NCI-H1105 treated with DMSO at 0.1 percent for 48 hours (cell line): Measurements from ENCODE around the gene CEP72.

Experiments used
- DNase-seq: peaks from one replicate; lab custom pipeline; 2025; lab: John Stamatoyannopoulos, UW

The CEP72 gene

GRCh38 chr5:659496-660263 lies 47.5 kb downstream of the CEP72 start:
- no peak for DNase-seq

GRCh38 chr5:660491-661030 lies 48.4 kb downstream of the CEP72 start:
- no peak for DNase-seq

GRCh38 chr5:661891-662750 lies 50.0 kb downstream of the CEP72 start:
- DNase-seq, result no peak

- DNase-seq, result no peak
Observed at GRCh38 chr5:662751-663435, 50.8 kb downstream of the CEP72 start.

GRCh38 chr5:663436-664342 lies 51.5 kb downstream of the CEP72 start:
- no peak for DNase-seq

GRCh38 chr5:664343-664993 lies 52.3 kb downstream of the CEP72 start:
- DNase-seq, result no peak

GRCh38 chr5:664994-665360 lies 52.8 kb downstream of the CEP72 start:
- no peak for DNase-seq

GRCh38 chr5:665541-665955 lies 53.4 kb downstream of the CEP72 start:
- no peak for DNase-seq

GRCh38 chr5:665956-666711 lies 54.0 kb downstream of the CEP72 start:
- DNase-seq, result no peak

GRCh38 chr5:666816-667498 lies 54.8 kb downstream of the CEP72 start:
- DNase-seq, result no peak

GRCh38 chr5:668283-668995 lies 56.3 kb downstream of the CEP72 start:
- no peak for DNase-seq

- no peak for DNase-seq
Observed at GRCh38 chr5:669111-669841, 57.1 kb downstream of the CEP72 start.

- DNase-seq, result no peak
Observed at GRCh38 chr5:669842-670395, 57.8 kb downstream of the CEP72 start.

- no peak for DNase-seq
Observed at GRCh38 chr5:670396-671270, 58.5 kb downstream of the CEP72 start.

- DNase-seq, result peak; percentile 59
Observed at GRCh38 chr5:671459-672328, 59.6 kb downstream of the CEP72 start.
